ENCODE results near the gene SDCCAG8. TPM values are rescaled to one million over a fixed set of nuclear protein-coding genes. Genes with fewer than 3 reads are reported as not detected.
"Not testable (repeated sequence)": the region's sequence is repeated elsewhere in the genome, so short reads cannot be mapped to it uniquely, and the experiment has no call there.

Gene SDCCAG8
- 21.4 TPM for total RNA-seq
- long read RNA-seq, partial matches to known transcripts = 2 of 15 reads
- long read RNA-seq, other reads (novel, unspliced or antisense) = 9 of 15 reads

- Histone ChIP-seq H3K9me3 (replicated peaks) (no peaks in the 10 kb centered on the region), H3K4me1 (peaks cover 69% of the 10 kb centered on the region)
- intact Hi-C loops (cut with micrococcal nuclease) = no loop called here
Measured at GRCh38 chr1:243255791-243256512, at the start of gene SDCCAG8. SDCCAG8 (plus strand) TSS chr1:243256041; CDS start chr1:243256174, 133 bp downstream.

GRCh38 chr1:243211984-243212383, 43.9 kb upstream of the SDCCAG8 start:
- DNase-seq; H3K36me3 ChIP-seq; H3K27me3 ChIP-seq (ENCODE audit: low read depth); H3K4me3 ChIP-seq; intact Hi-C loops (cut with micrococcal nuclease); H3K9me3 ChIP-seq (replicated peaks): not testable (repeated sequence)
- H3K4me1 ChIP-seq = peaks cover 27% of the 10 kb centered on the region
- peak overlapping the region; percentile 21 for H3K27ac ChIP-seq (replicated peaks)

More at GRCh38 chr1:243255791-243256512, at the start of gene SDCCAG8:
- H3K36me3 ChIP-seq = no peaks in the 10 kb centered on the region
- peak; percentile 97 for DNase-seq
- H3K4me3 ChIP-seq = peak within 1 kb of the TSS; percentile 95
- H3K27ac ChIP-seq (replicated peaks) = peak within 1 kb of the TSS; percentile 98
- no peaks in the 10 kb centered on the region for H3K27me3 ChIP-seq (ENCODE audit: low read depth)
- no peak for TF ChIP-seq CTCF (IDR thresholded peaks at IDR 0.05; ENCODE audit: borderline replicate concordance)

GRCh38 chr1:243213045-243213787, 42.6 kb upstream of the SDCCAG8 start:
- no peak for TF ChIP-seq CTCF (IDR thresholded peaks at IDR 0.05; ENCODE audit: borderline replicate concordance)
- H3K4me1 ChIP-seq = peaks cover 33% of the 10 kb centered on the region
- no peaks in the 10 kb centered on the region for H3K9me3 ChIP-seq (replicated peaks)
- peak overlapping the region; percentile 21 for H3K27ac ChIP-seq (replicated peaks)
- H3K36me3 ChIP-seq = peaks cover 6% of the 10 kb centered on the region
- no peak for DNase-seq
- no peaks in the 10 kb centered on the region for H3K27me3 ChIP-seq (ENCODE audit: low read depth)
- no peak overlapping the region for H3K4me3 ChIP-seq
- intact Hi-C loops (cut with micrococcal nuclease) = no loop called here

GRCh38 chr1:243215276-243215875, 40.5 kb upstream of the SDCCAG8 start:
- intact Hi-C loops (cut with micrococcal nuclease) = not testable (repeated sequence)

GRCh38 chr1:243216741-243217140, 39.1 kb upstream of the SDCCAG8 start:
- H3K27me3 ChIP-seq (ENCODE audit: low read depth) = no peaks in the 10 kb centered on the region
- H3K9me3 ChIP-seq (replicated peaks) = no peaks in the 10 kb centered on the region
- peaks cover 47% of the 10 kb centered on the region for H3K4me1 ChIP-seq
- DNase-seq = no peak
- intact Hi-C loops (cut with micrococcal nuclease) = no loop called here
- peaks cover 26% of the 10 kb centered on the region for H3K36me3 ChIP-seq
- no peak overlapping the region for H3K27ac ChIP-seq (replicated peaks)
- no peak overlapping the region for H3K4me3 ChIP-seq
- no peak for TF ChIP-seq CTCF (IDR thresholded peaks at IDR 0.05; ENCODE audit: borderline replicate concordance)

More at GRCh38 chr1:243215276-243215875, 40.5 kb upstream of the SDCCAG8 start:
- not testable (repeated sequence) for H3K9me3 ChIP-seq (replicated peaks); DNase-seq; H3K4me3 ChIP-seq; H3K27ac ChIP-seq (replicated peaks); H3K27me3 ChIP-seq (ENCODE audit: low read depth)
- H3K36me3 ChIP-seq = peaks cover 13% of the 10 kb centered on the region
- H3K4me1 ChIP-seq = peaks cover 51% of the 10 kb centered on the region

GRCh38 chr1:243217349-243217748, 38.5 kb upstream of the SDCCAG8 start:
- Histone ChIP-seq H3K36me3 (peaks cover 32% of the 10 kb centered on the region), H3K27ac (replicated peaks) (no peak overlapping the region), H3K27me3 (ENCODE audit: low read depth) (no peaks in the 10 kb centered on the region), H3K4me1 (peaks cover 42% of the 10 kb centered on the region), H3K9me3 (replicated peaks) (no peaks in the 10 kb centered on the region), H3K4me3 (no peak overlapping the region)
- no peak for DNase-seq
- intact Hi-C loops (cut with micrococcal nuclease) = no loop called here
- no peak for TF ChIP-seq CTCF (IDR thresholded peaks at IDR 0.05; ENCODE audit: borderline replicate concordance)
